Astrocyte (in vitro differentiated cells and primary cell): ENCODE results near the gene ADAD1.

Experiments
- CTCF ChIP-seq: IDR thresholded peaks from 2 replicates; pipeline ENCODE4 v1.5.1; 2011; ENCODE audit warnings: low read depth, mild to moderate bottlenecking, inconsistent platforms, low read length, moderate library complexity; ENCODE audit not compliant: insufficient read depth
- EZH2 ChIP-seq: IDR thresholded peaks from 2 replicates; pipeline ENCODE4 v1.6.1; 2012; ENCODE audit warnings: mild to moderate bottlenecking, low read length, inconsistent platforms; ENCODE audit not compliant: insufficient read depth

GRCh38 chr4:122434285-122434684, 55.5 kb downstream of the ADAD1 start:
- TF ChIP-seq CTCF = no peak
- no peak for TF ChIP-seq EZH2
